K562 (cell line): ENCODE measurements around the gene PES1. TPM values are rescaled to one million over a fixed set of nuclear protein-coding genes. Genes with fewer than 3 reads are reported as not detected.
A peak's percentile ranks its signal among the peaks of the same experiment; 100 is the strongest.

Source experiments
- BACH1 ChIP-seq: fragments of 200-800 bp; sonication (Bioruptor generic); IDR thresholded peaks from 2 replicates; pipeline ENCODE4 v1.6.1; 2016; ENCODE audit warnings: missing genetic modification characterization, missing compliant biosample characterization
- BHLHE40 ChIP-seq: IDR thresholded peaks from 2 replicates; pipeline ENCODE4 v1.6.1; 2011; ENCODE audit warnings: low read length, improper control_type of control experiment
- CBFA2T2 ChIP-seq: fragments of 450-650 bp; conservative IDR thresholded peaks from 2 replicates; pipeline ENCODE4 v1.6.1; 2017; ENCODE audit warnings: mild to moderate bottlenecking
- DMBX1 ChIP-seq: fragments of 250-450 bp; sonication (Bioruptor Pico); IDR thresholded peaks from 2 replicates; pipeline ENCODE4 v1.8.0; 2022; ENCODE audit warnings: inconsistent platforms, mild to moderate bottlenecking, moderate library complexity, borderline replicate concordance
- EGR1 ChIP-seq: fragments of 450-650 bp; conservative IDR thresholded peaks from 2 replicates; pipeline ENCODE4 v1.6.1; 2017; ENCODE audit warnings: mild to moderate bottlenecking
- ETV6 ChIP-seq, 3 experiments: fragments of 150-350 bp in 1 of 3; sonication (generic) in 1 of 3; formaldehyde crosslinking in 1 of 3; IDR thresholded peaks; 2 replicates each; pipeline versions ENCODE4 v1.6.1 to v1.8.0; 2014 to 2022; ENCODE audit warnings: borderline replicate concordance in 2 of 3, low read depth in 2 of 3, antibody characterized with exemption in 1 of 3, low read length in 1 of 3, mild to moderate bottlenecking in 1 of 3, missing genetic modification reagents in 1 of 3
- GTF2A2 ChIP-seq: IDR thresholded peaks from 2 replicates; pipeline ENCODE4 v1.6.1; 2016; ENCODE audit warnings: mild to moderate bottlenecking, missing genetic modification characterization, missing compliant biosample characterization
- HCFC1 ChIP-seq: IDR thresholded peaks from 2 replicates; pipeline ENCODE4 v1.6.1; 2012; ENCODE audit warnings: low read depth, low read length, improper control_type of control experiment
- HDAC8 ChIP-seq: fragments of 450-650 bp; IDR thresholded peaks from 2 replicates; pipeline ENCODE4 v1.6.1; 2016; ENCODE audit warnings: mild to moderate bottlenecking, missing genetic modification characterization, moderate library complexity, missing compliant biosample characterization
- HINFP ChIP-seq: fragments of 450-650 bp; conservative IDR thresholded peaks from 2 replicates; pipeline ENCODE4 v1.6.1; 2016; ENCODE audit warnings: missing genetic modification characterization, low read depth, mild to moderate bottlenecking, control low read depth, missing compliant biosample characterization
- NCOR1 ChIP-seq: fragments of 450-650 bp; IDR thresholded peaks from 2 replicates; pipeline ENCODE4 v1.6.1; 2016; ENCODE audit warnings: mild to moderate bottlenecking, moderate library complexity
- NFE2 ChIP-seq: IDR thresholded peaks from 2 replicates; pipeline ENCODE4 v1.6.1; 2014; ENCODE audit warnings: antibody characterized with exemption, low read depth
- SMAD3 ChIP-seq: fragments of 450-650 bp; formaldehyde crosslinking; conservative IDR thresholded peaks from 2 replicates; pipeline ENCODE4 v1.4.0; 2020; ENCODE audit warnings: mild to moderate bottlenecking
- SRSF1 ChIP-seq: fragments of 200-400 bp; formaldehyde crosslinking; IDR thresholded peaks from 2 replicates; pipeline ENCODE4 v1.6.1; 2017; ENCODE audit warnings: mild to moderate bottlenecking, low read depth, low read length, moderate library complexity
- TAF7 ChIP-seq: fragments of 450-650 bp; IDR thresholded peaks from 2 replicates; pipeline ENCODE4 v1.6.1; 2016; ENCODE audit warnings: missing genetic modification characterization, missing compliant biosample characterization
- TEAD2 ChIP-seq: fragments of 450-650 bp; IDR thresholded peaks from 2 replicates; pipeline ENCODE4 v1.6.1; 2016; ENCODE audit warnings: missing genetic modification characterization, control low read depth, missing compliant biosample characterization
- ZBTB17 ChIP-seq: fragments of 450-650 bp; formaldehyde crosslinking; IDR thresholded peaks from 2 replicates; pipeline ENCODE4 v1.4.0; 2020; ENCODE audit warnings: mild to moderate bottlenecking
- ZEB2 ChIP-seq: fragments of 450-650 bp; IDR thresholded peaks from 2 replicates; pipeline ENCODE4 v1.6.1; 2016
- ZNF140 ChIP-seq: fragments of 250-450 bp; sonication (Bioruptor Pico); IDR thresholded peaks from 2 replicates; pipeline ENCODE4 v1.8.0; 2021; ENCODE audit warnings: moderate library complexity, mild to moderate bottlenecking, inconsistent platforms
- ZNF239 ChIP-seq: fragments of 250-450 bp; sonication (Bioruptor Pico); IDR thresholded peaks from 2 replicates; pipeline ENCODE4 v1.4.0; 2020; ENCODE audit warnings: mild to moderate bottlenecking
- ZNF395 ChIP-seq: fragments of 200-800 bp; sonication (Bioruptor generic); IDR thresholded peaks from 2 replicates; pipeline ENCODE4 v1.6.1; 2017; ENCODE audit warnings: missing genetic modification characterization, missing compliant biosample characterization
- ZNF431 ChIP-seq: sonication (generic); formaldehyde crosslinking; IDR thresholded peaks from 2 replicates; pipeline ENCODE4 v1.8.0; 2022; ENCODE audit warnings: mild to moderate bottlenecking, missing genetic modification reagents
- ZNF592 ChIP-seq: fragments of 450-650 bp; IDR thresholded peaks from 2 replicates; pipeline ENCODE4 v1.6.1; 2017; ENCODE audit warnings: antibody characterized with exemption, mild to moderate bottlenecking
- polyA plus RNA-seq, 8 experiments: library from polyadenylated mRNA; depleted of rRNA in 4 of 8; stranded (reverse) in 5 of 8; unstranded in 3 of 8; fragments of >200 nt; fragmentation: Nextera tagmentation in 2 of 8; fragmentation: Illumina TruSeq in 1 of 8; extraction: Ambion mirVana in 2 of 8; extraction: Trizol in 1 of 8; gene quantifications; 2 replicates each; pipeline versions ENCODE4 v1.2.1 to v1.2.3, GENCODE V29; 2011 to 2014; ENCODE audit warnings: inconsistent platforms in 1 of 8, missing spikeins in 1 of 8
- total RNA-seq, 7 experiments: library from RNA; depleted of rRNA in 6 of 7; stranded (reverse); fragments of >200 nt in 6 of 7; fragmentation: Illumina TruSeq in 2 of 7; extraction: Trizol in 2 of 7; gene quantifications; 2 replicates each; pipeline versions ENCODE4 v1.2.1 to v1.2.3, GENCODE V29; 2011 to 2021; ENCODE audit warnings: low replicate concordance in 1 of 7

Gene PES1
- total and polyA plus RNA-seq, 9 of the 15 experiments (the other 6 are each of a cell fraction or from before 2014, with no cell fraction given), result 6.5 to 158 (median 94.3) TPM

- TF ChIP-seq ZNF592, result peak; percentile 98
- TF ChIP-seq SMAD3 (CRISPR knock-in tag), result peak; percentile 95
- peak; percentile 78; the same call in 1 of the 2 replicates for TF ChIP-seq BACH1 (tag)
- TF ChIP-seq ETV6 (IDR thresholded peaks at IDR 0.05; ENCODE audit: borderline replicate concordance in 1 of 2, low read depth in 2 of 2, low read length in 1 of 2), result no peak
- no peak for TF ChIP-seq ETV6 (CRISPR knock-in tag; IDR thresholded peaks at IDR 0.05; ENCODE audit: borderline replicate concordance)
- no peak for TF ChIP-seq ZNF140
- TF ChIP-seq ZBTB17 (CRISPR knock-in tag), result peak; percentile 45; the same call in 1 of the 2 replicates
- TF ChIP-seq EGR1, result no peak
- TF ChIP-seq NFE2, result no peak
- TF ChIP-seq ZEB2, result no peak
- TF ChIP-seq TEAD2 (tag), result peak; percentile 78
- peak; percentile 72 for TF ChIP-seq HINFP (tag)
- TF ChIP-seq SRSF1, result no peak
- TF ChIP-seq BHLHE40, result no peak
- peak; percentile 80; the same call in 1 of the 2 replicates for TF ChIP-seq HDAC8
- TF ChIP-seq TAF7 (tag), result peak; percentile 53; the same call in 1 of the 2 replicates
- peak; percentile 69; the same call in 1 of the 2 replicates for TF ChIP-seq DMBX1 (CRISPR knock-in tag)
- peak; percentile 96 for TF ChIP-seq ZNF395
- no peak for TF ChIP-seq CBFA2T2
- peak; percentile 67 for TF ChIP-seq ZNF239 (CRISPR knock-in tag)
- no peak for TF ChIP-seq ZNF431 (CRISPR knock-in tag)
- no peak for TF ChIP-seq HCFC1
- TF ChIP-seq NCOR1, result no peak
- peak; percentile 63; the same call in 1 of the 2 replicates for TF ChIP-seq GTF2A2 (tag)
Measured at GRCh38 chr22:30537083-30537731, 54.5 kb downstream of the PES1 start (continued).
